ENCODE data around the gene ATP11C. TPM values are rescaled to one million over a fixed set of nuclear protein-coding genes. Genes with fewer than 3 reads are reported as not detected.

Gene ATP11C
- total RNA-seq, 4 donors from 2014 or later = 3.6 to 8.6 (median 7.0) TPM

GRCh38 chrX:139898334-139898733, 34.5 kb downstream of the ATP11C start:
- H3K27ac ChIP-seq = no peak overlapping the region
- H3K27me3 ChIP-seq = no peaks in the 10 kb centered on the region
- no peaks in the 10 kb centered on the region for H3K9me3 ChIP-seq
- no peak for DNase-seq
- no peaks in the 10 kb centered on the region for H3K36me3 ChIP-seq
- no peak for ATAC-seq
- H3K4me1 ChIP-seq = peaks cover 3 to 5% of the 10 kb centered on the region in 2 donors
- intact Hi-C loops (cut with DNase I; ENCODE audit: low total_unique reads) = no loop called here
- H3K4me3 ChIP-seq = no peak overlapping the region
- in situ Hi-C loops (cut with MboI; ENCODE audit: low sequenced_read_pairs in 4 of 4) = no loop called here
- TF ChIP-seq POLR2A (IDR thresholded peaks at IDR 0.05) (no peak), CTCF (IDR thresholded peaks at IDR 0.05 in 4 of 5, conservative IDR thresholded peaks at IDR 0.05 in 1 of 5) (no peak)

GRCh38 chrX:139892512-139892911, 40.3 kb downstream of the ATP11C start:
- H3K4me1 ChIP-seq = no peaks in the 10 kb centered on the region
- H3K4me3 ChIP-seq = no peak overlapping the region
- DNase-seq (no peak), ATAC-seq (no peak)
- TF ChIP-seq POLR2A (IDR thresholded peaks at IDR 0.05) (no peak), CTCF (IDR thresholded peaks at IDR 0.05 in 4 of 5, conservative IDR thresholded peaks at IDR 0.05 in 1 of 5) (no peak)
- in situ Hi-C loops (cut with MboI; ENCODE audit: low sequenced_read_pairs in 4 of 4) = no loop called here
- H3K27me3 ChIP-seq = no peaks in the 10 kb centered on the region
- no peak overlapping the region for H3K27ac ChIP-seq
- intact Hi-C loops (cut with DNase I; ENCODE audit: low total_unique reads) = no loop called here
- H3K9me3 ChIP-seq = no peaks in the 10 kb centered on the region
- no peaks in the 10 kb centered on the region for H3K36me3 ChIP-seq

GRCh38 chrX:139890991-139891700, 41.7 kb downstream of the ATP11C start:
- Histone ChIP-seq H3K27ac (no peak overlapping the region), H3K9me3 (no peaks in the 10 kb centered on the region), H3K27me3 (no peaks in the 10 kb centered on the region), H3K4me3 (no peak overlapping the region), H3K36me3 (no peaks in the 10 kb centered on the region), H3K4me1 (no peaks in the 10 kb centered on the region)
- no peak for TF ChIP-seq CTCF (IDR thresholded peaks at IDR 0.05 in 4 of 5, conservative IDR thresholded peaks at IDR 0.05 in 1 of 5)
- TF ChIP-seq POLR2A (IDR thresholded peaks at IDR 0.05) = no peak
- in situ Hi-C loops (cut with MboI; ENCODE audit: low sequenced_read_pairs in 4 of 4) = no loop called here
- intact Hi-C loops (cut with DNase I; ENCODE audit: low total_unique reads) = no loop called here
- no peak for ATAC-seq
- no peak for DNase-seq

GRCh38 chrX:139889760-139890159, 43.1 kb downstream of the ATP11C start:
- in situ Hi-C loops (cut with MboI; ENCODE audit: low sequenced_read_pairs in 4 of 4) = no loop called here
- Histone ChIP-seq H3K27me3 (no peaks in the 10 kb centered on the region), H3K9me3 (no peaks in the 10 kb centered on the region)

More at GRCh38 chrX:139889760-139890159, 43.1 kb downstream of the ATP11C start:
- TF ChIP-seq CTCF (IDR thresholded peaks at IDR 0.05 in 4 of 5, conservative IDR thresholded peaks at IDR 0.05 in 1 of 5) = no peak
- TF ChIP-seq POLR2A (IDR thresholded peaks at IDR 0.05) = no peak
- no peaks in the 10 kb centered on the region for H3K36me3 ChIP-seq
- DNase-seq = no peak
- H3K4me1 ChIP-seq = no peaks in the 10 kb centered on the region
- H3K27ac ChIP-seq = no peak overlapping the region
- no peak overlapping the region for H3K4me3 ChIP-seq
- intact Hi-C loops (cut with DNase I; ENCODE audit: low total_unique reads) = no loop called here
- no peak for ATAC-seq
